IPS-20b (cell line): ENCODE measurements around the gene ROBO2.

Experiments
- H3K27ac ChIP-seq: one replicate; pipeline ENCODE4 v1.5.1; 2013; ENCODE audit warnings: low read length
- H3K27me3 ChIP-seq: 2 replicates; pipeline ENCODE4 v1.6.1; 2013; ENCODE audit warnings: mild to moderate bottlenecking, low read length, inconsistent platforms; ENCODE audit not compliant: insufficient read depth
- H3K36me3 ChIP-seq: 2 replicates; pipeline ENCODE4 v1.6.1; 2013; ENCODE audit warnings: low read depth, mild to moderate bottlenecking, inconsistent platforms, low read length, moderate library complexity; ENCODE audit not compliant: insufficient read depth
- H3K4me1 ChIP-seq: 2 replicates; pipeline ENCODE4 v1.6.1; 2013; ENCODE audit warnings: mild to moderate bottlenecking, control low read depth, inconsistent platforms, low read length, moderate library complexity; ENCODE audit not compliant: insufficient read depth
- H3K4me3 ChIP-seq: 2 replicates; pipeline ENCODE4 v1.5.1; 2013; ENCODE audit warnings: mild to moderate bottlenecking, low read length, inconsistent platforms
- H3K9ac ChIP-seq: 2 replicates; pipeline ENCODE4 v1.6.1; 2013; ENCODE audit warnings: low read depth, mild to moderate bottlenecking, inconsistent platforms, low read length, moderate library complexity
- H3K9me3 ChIP-seq: 2 replicates; pipeline ENCODE4 v1.6.1; 2013; ENCODE audit warnings: mild to moderate bottlenecking, low read depth, low read length, inconsistent platforms; ENCODE audit not compliant: insufficient read depth

The ROBO2 gene

DNA sequence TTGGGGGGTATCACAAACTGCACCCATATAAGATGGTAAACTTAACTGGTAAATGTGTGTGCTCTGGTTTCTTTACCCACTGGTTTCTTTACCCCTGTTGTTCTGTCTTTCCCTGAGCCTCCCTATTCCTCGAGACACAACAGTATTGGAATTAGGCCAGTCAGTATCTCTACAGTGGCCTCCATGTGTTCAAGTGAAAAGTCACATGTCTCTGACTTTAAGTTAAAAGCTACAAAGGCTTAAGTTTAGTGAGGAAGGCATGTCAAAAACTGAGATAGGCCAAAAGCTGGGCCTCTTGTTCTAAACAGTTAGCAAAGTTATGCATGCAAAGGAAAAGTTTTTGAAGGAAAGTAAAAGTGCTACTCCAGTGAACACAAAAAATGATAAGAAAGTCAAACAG lies 513.3 kb downstream of the ROBO2 start:
- Histone ChIP-seq H3K27me3 (no peaks in the 10 kb centered on the region), H3K36me3 (no peaks in the 10 kb centered on the region), H3K9me3 (no peaks in the 10 kb centered on the region), H3K9ac (no peak overlapping the region), H3K4me1 (no peaks in the 10 kb centered on the region), H3K4me3 (no peak overlapping the region), H3K27ac (no peak overlapping the region)

DNA sequence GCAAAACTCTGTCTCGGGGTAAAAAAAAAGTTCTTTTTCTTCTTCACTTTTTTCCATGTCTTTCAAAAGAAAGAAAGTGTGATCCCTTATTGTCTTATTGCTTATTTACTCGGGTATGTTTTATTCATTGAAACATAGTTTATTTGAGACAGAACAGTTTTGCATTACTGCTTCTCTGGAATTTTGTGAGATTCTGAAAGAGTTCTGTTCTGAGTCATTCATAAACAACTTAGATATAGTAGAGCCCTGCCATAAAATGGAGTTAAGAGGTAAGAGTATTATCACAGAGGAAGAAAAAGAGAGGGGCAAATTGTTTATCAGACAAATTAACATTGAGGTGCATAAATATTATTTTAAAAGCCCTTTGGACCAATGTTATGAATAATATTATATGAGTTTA lies 522.2 kb downstream of the ROBO2 start:
- H3K9ac ChIP-seq = no peak overlapping the region
- no peaks in the 10 kb centered on the region for H3K27me3 ChIP-seq
- H3K9me3 ChIP-seq = no peaks in the 10 kb centered on the region
- no peaks in the 10 kb centered on the region for H3K36me3 ChIP-seq
- no peak overlapping the region for H3K27ac ChIP-seq
- peaks cover 9% of the 10 kb centered on the region; the same call in 1 of the 2 replicates for H3K4me1 ChIP-seq
- H3K4me3 ChIP-seq = no peak overlapping the region

DNA sequence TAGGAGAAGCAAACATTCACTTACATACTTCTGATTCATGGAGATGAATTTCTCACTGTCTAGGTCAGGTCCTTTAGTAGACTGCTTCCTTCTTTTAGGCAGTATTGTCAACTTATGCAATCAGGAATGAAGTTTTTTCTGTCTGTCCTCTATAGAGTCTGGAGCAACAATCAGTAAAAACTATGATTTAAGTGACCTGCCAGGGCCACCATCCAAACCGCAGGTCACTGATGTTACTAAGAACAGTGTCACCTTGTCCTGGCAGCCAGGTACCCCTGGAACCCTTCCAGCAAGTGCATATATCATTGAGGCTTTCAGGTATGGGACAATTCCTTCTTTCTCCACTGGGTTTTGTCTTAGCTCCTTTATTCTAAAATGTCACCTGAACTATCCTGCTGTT lies 523.1 kb downstream of the ROBO2 start:
- Histone ChIP-seq H3K4me1 (peaks cover 9% of the 10 kb centered on the region; the same call in 1 of the 2 replicates), H3K4me3 (no peak overlapping the region), H3K9me3 (no peaks in the 10 kb centered on the region), H3K27me3 (no peaks in the 10 kb centered on the region), H3K9ac (no peak overlapping the region), H3K36me3 (no peaks in the 10 kb centered on the region), H3K27ac (no peak overlapping the region)

DNA sequence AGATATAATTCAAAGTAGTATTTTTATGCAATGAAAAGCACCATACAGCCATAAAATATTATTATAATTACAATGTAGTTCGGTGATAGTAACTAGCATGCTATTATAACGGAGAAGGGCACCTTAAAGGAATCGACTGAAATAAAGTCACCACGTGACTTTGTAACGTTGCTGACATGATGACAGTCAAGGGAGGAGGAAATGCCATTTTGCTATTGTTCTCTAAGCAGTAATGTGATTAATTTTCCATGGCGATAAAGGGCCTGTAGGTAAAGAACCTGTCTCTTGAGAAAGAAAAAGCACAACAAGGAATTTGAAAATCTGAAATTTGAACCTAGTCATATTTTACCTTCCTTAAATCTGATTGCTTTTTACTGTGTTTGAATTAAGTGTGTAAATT lies 526.2 kb downstream of the ROBO2 start:
- no peak overlapping the region for H3K9ac ChIP-seq
- H3K4me1 ChIP-seq = peaks cover 9% of the 10 kb centered on the region; the same call in 1 of the 2 replicates
- no peaks in the 10 kb centered on the region for H3K27me3 ChIP-seq
- H3K27ac ChIP-seq = no peak overlapping the region
- no peaks in the 10 kb centered on the region for H3K9me3 ChIP-seq
- H3K4me3 ChIP-seq = no peak overlapping the region
- no peaks in the 10 kb centered on the region for H3K36me3 ChIP-seq

DNA sequence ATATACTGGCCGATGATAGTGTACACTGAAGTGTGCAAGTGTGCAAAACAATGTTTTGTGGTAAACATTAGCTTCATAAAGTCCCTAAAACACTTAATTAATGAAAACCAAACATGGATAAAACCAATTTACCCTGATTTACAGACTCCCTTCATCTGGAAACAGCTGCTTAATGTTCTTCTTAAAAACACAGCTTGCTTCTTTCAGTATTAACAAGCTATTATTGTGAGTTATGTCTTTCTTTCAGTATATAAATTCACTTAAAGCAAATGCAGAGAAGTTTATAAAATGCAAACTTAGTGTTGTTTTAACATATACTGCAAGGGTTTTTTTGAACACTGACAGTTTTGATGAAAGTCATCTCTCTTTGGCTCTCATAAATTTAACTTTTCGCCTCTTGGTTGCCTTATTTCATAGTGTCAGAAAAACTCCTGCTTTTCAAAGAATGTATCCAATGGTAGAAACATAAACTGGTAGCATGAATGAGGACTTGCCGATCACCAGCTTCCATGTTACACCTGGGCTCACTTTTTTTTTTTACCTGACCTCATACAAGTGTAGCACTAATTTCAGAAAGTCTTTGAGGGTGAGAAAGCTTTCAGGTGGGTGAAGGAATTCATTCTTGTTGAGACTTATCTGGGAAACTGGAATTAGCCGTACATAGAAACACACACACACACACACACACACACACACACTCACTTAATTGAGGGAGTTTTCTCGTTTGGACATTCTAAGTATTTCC lies 532.2 kb downstream of the ROBO2 start:
- Histone ChIP-seq H3K9ac (no peak overlapping the region), H3K36me3 (no peaks in the 10 kb centered on the region), H3K27ac (no peak overlapping the region), H3K27me3 (no peaks in the 10 kb centered on the region), H3K4me1 (no peaks in the 10 kb centered on the region), H3K4me3 (no peak overlapping the region), H3K9me3 (no peaks in the 10 kb centered on the region)

DNA sequence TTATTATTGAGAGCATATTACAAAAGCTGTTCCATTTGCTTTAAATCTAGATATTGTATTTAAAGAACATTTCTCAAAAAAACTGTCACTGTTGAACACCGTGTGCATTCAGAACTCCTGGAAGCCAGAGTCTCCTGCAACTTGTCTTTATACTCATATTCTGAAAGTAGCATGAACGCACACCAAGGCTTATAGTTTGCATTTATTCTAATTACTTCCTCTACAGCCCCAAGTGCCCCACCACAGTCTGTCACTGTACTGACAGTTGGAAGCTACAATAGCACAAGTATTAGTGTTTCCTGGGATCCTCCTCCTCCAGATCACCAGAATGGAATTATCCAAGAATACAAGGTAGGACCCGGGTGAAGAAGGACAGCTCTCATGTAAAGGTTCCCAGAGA lies 537.4 kb downstream of the ROBO2 start:
- Histone ChIP-seq H3K36me3 (no peaks in the 10 kb centered on the region), H3K27ac (no peak overlapping the region), H3K9ac (no peak overlapping the region), H3K4me1 (no peaks in the 10 kb centered on the region), H3K4me3 (no peak overlapping the region), H3K27me3 (no peaks in the 10 kb centered on the region), H3K9me3 (no peaks in the 10 kb centered on the region)

DNA sequence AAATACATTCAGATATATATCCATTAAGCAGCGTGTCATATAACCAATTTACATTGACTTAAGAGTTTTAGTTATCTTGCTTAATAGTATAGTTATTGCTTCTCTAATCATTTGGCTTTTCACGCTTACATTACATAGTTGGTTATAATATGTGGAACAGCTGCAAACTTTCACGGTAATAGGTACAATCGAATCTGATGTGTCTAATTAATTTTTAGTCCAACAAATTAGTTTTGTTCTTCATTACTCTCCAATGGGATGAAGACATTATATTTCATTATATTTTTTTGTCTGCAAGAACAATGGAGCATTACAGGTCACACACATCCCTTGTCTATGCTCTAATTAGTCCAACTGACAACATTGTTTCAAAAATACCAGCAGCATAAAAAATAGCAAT lies 546.3 kb downstream of the ROBO2 start:
- Histone ChIP-seq H3K9me3 (no peaks in the 10 kb centered on the region), H3K36me3 (no peaks in the 10 kb centered on the region), H3K9ac (no peak overlapping the region), H3K27ac (no peak overlapping the region), H3K27me3 (no peaks in the 10 kb centered on the region), H3K4me1 (no peaks in the 10 kb centered on the region), H3K4me3 (no peak overlapping the region)

DNA sequence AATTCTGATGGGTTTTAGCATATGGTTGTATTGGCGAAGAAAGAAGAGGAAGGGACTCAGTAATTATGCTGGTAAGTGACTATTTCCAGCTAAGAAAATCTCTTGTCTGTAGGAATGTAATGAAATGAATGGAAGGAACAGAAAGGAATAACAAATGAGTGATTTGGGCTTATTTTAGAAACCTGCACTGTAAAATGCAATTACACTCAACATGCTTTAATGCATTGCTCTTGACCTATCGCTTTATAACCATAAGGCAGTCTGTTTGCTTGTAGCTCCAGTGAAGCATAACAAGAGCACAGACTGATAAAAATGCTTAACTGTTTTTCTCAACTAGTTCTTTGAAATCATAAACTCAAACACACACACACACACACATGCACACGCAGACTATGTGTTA lies 549.0 kb downstream of the ROBO2 start:
- H3K36me3 ChIP-seq = no peaks in the 10 kb centered on the region
- no peaks in the 10 kb centered on the region for H3K27me3 ChIP-seq
- H3K9me3 ChIP-seq = no peaks in the 10 kb centered on the region
- H3K27ac ChIP-seq = no peak overlapping the region
- no peak overlapping the region for H3K4me3 ChIP-seq
- no peak overlapping the region for H3K9ac ChIP-seq
- no peaks in the 10 kb centered on the region for H3K4me1 ChIP-seq

DNA sequence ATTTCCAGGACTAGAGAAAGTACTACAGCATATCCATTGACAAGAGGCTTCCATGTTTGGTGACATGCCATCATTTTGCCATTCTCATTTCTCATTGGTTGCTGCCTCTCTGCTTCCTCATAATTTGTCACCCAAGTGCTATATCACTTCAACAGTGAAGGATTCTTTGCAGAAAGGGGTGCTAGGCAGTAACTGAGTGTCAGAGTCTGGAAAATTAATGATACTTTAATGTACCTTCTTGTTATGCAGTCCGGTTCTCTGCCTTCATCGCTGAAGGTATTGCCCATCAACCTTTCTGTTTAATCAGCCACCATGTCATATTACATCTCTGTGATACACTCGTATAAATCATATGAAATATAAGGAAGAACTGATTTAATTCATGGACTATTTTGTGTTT lies 550.3 kb downstream of the ROBO2 start:
- no peak overlapping the region for H3K4me3 ChIP-seq
- H3K9ac ChIP-seq = no peak overlapping the region
- no peaks in the 10 kb centered on the region for H3K36me3 ChIP-seq
- H3K4me1 ChIP-seq = no peaks in the 10 kb centered on the region
- no peak overlapping the region for H3K27ac ChIP-seq
- H3K9me3 ChIP-seq = no peaks in the 10 kb centered on the region
- no peaks in the 10 kb centered on the region for H3K27me3 ChIP-seq

DNA sequence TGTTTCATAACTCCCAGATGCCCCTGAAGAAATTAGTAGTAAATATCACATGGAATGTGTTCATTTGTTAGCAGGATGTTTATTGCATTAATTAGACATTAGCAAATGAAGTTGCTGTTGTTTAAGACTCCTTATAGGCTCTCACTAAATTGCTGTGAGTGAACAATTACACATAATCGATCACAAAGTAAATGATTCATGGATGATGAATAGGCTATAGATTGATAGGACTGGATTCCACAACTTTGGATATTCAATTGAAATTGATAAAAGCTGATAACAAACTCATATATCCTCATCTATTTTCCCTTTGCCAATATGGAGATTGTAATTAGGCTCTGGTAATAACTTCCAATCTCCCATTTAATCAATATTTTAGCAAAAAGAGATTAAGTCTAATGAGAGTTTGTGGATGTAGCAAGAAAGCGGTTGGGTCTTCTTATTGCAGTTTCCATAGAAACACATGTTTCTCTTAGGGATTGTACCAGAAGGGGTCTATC lies 555.5 kb downstream of the ROBO2 start:
- H3K9me3 ChIP-seq = no peaks in the 10 kb centered on the region
- H3K9ac ChIP-seq = no peak overlapping the region
- H3K36me3 ChIP-seq = no peaks in the 10 kb centered on the region
- H3K4me1 ChIP-seq = no peaks in the 10 kb centered on the region
- H3K27me3 ChIP-seq = no peaks in the 10 kb centered on the region
- H3K4me3 ChIP-seq = no peak overlapping the region
- no peak overlapping the region for H3K27ac ChIP-seq

DNA sequence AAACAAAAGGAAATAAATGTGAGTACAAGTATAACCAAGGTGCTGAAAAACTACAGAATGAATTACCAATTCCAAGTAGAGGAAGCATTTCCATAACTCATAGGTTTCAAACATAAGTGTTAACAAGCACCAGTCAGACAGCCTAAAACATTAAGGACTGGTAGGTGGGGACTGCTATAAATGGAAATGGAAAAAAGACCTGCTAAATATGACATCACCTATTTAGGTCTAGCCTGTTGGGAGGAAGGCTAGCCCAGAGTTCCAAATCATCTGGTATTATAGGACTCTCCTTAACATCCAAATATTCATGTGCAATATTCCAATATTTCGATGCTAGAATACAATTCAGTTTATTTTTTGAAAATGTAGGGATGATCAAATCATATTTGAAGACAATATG lies 560.0 kb downstream of the ROBO2 start:
- Histone ChIP-seq H3K27ac (no peak overlapping the region), H3K9ac (no peak overlapping the region), H3K36me3 (no peaks in the 10 kb centered on the region), H3K9me3 (no peaks in the 10 kb centered on the region), H3K4me1 (no peaks in the 10 kb centered on the region), H3K4me3 (no peak overlapping the region), H3K27me3 (no peaks in the 10 kb centered on the region)

DNA sequence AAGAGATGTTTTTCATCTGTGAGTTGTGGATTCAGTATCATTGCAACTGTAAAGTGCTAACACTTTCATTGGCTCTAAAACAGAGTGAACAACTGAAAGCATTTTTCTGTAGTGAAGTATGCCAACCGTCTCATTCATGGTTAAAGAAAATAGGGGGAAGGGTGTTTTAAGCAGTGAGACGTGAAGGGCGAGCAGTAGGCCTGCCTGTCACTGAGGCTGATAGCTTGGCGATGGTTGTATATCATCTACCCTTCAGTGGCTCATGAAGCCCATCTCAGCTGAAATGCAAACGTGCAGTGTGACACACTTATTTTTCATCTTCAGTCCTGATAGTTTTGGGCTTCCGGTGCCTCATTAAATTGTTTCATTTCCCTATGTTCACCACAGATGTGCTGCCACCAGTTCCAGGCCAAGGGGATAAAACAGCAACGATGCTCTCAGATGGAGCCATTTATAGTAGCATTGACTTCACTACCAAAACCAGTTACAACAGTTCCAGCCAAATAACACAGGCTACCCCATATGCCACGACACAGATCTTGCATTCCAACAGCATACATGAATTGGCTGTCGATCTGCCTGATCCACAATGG lies 562.0 kb downstream of the ROBO2 start:
- Histone ChIP-seq H3K36me3 (no peaks in the 10 kb centered on the region), H3K9me3 (no peaks in the 10 kb centered on the region), H3K27me3 (no peaks in the 10 kb centered on the region), H3K4me1 (no peaks in the 10 kb centered on the region), H3K9ac (no peak overlapping the region), H3K4me3 (no peak overlapping the region), H3K27ac (no peak overlapping the region)
